Ishikawa (cell line): ENCODE data around the gene TFR2.
A peak's percentile ranks its signal among the peaks of the same experiment; 100 is the strongest.

Experiments
- CEBPB ChIP-seq: IDR thresholded peaks from 2 replicates; pipeline ENCODE4 v1.6.1; 2012
- CREB1 ChIP-seq: IDR thresholded peaks from 2 replicates; pipeline ENCODE4 v1.6.1; 2012; ENCODE audit warnings: low read depth
- EGR1 ChIP-seq: IDR thresholded peaks from 2 replicates; pipeline ENCODE4 v1.6.1; 2012
- EP300 ChIP-seq: IDR thresholded peaks from 2 replicates; pipeline ENCODE4 v1.6.1; 2012; ENCODE audit warnings: borderline replicate concordance
- FOXM1 ChIP-seq: IDR thresholded peaks from 2 replicates; pipeline ENCODE4 v1.6.1; 2012; ENCODE audit warnings: low read depth, borderline replicate concordance
- MAX ChIP-seq: IDR thresholded peaks from 2 replicates; pipeline ENCODE4 v1.6.1; 2012
- NFIC ChIP-seq: IDR thresholded peaks from 2 replicates; pipeline ENCODE4 v1.6.1; 2012
- RAD21 ChIP-seq: IDR thresholded peaks from 2 replicates; pipeline ENCODE4 v1.6.1; 2012; ENCODE audit warnings: low read depth
- REST ChIP-seq: IDR thresholded peaks from 2 replicates; pipeline ENCODE4 v1.6.1; 2012; ENCODE audit warnings: low read depth, mild to moderate bottlenecking
- TAF1 ChIP-seq: IDR thresholded peaks from 2 replicates; pipeline ENCODE4 v1.6.1; 2012; ENCODE audit warnings: low read depth, mild to moderate bottlenecking
- TCF12 ChIP-seq: IDR thresholded peaks from 2 replicates; pipeline ENCODE4 v1.6.1; 2012; ENCODE audit warnings: low read depth
- TEAD4 ChIP-seq: IDR thresholded peaks from 2 replicates; pipeline ENCODE4 v1.6.1; 2012
- USF1 ChIP-seq: IDR thresholded peaks from 2 replicates; pipeline ENCODE4 v1.6.1; 2012
- YY1 ChIP-seq: IDR thresholded peaks from 2 replicates; pipeline ENCODE4 v1.6.1; 2012; ENCODE audit warnings: low read depth
- ZBTB7A ChIP-seq: IDR thresholded peaks from 2 replicates; pipeline ENCODE4 v1.6.1; 2012; ENCODE audit warnings: low read depth

The TFR2 gene

GRCh38 chr7:100675581-100676350 is 34.4 kb upstream of the TFR2 start:
- TF ChIP-seq ZBTB7A (0 out of 2 replicates have a peak, but pooled peaks have one; percentile 70), YY1 (0 out of 2 replicates have a peak, but pooled peaks have one; percentile 9), NFIC (no peak), EGR1 (peak; percentile 48)

GRCh38 chr7:100675105-100675451 is 33.7 kb upstream of the TFR2 start:
- TF ChIP-seq REST (no peak), CEBPB (no peak), ZBTB7A (no peak), TEAD4 (no peak), NFIC (no peak), TAF1 (peak; percentile 48; the same call in 1 of the 2 replicates)

- TF ChIP-seq NFIC: no peak
- TF ChIP-seq ZBTB7A: peak; percentile 52; the same call in 1 of the 2 replicates
Observed at GRCh38 chr7:100674411-100675104, 33.2 kb upstream of the TFR2 start.

GRCh38 chr7:100673942-100674410 is 32.6 kb upstream of the TFR2 start:
- TF ChIP-seq FOXM1: no peak
- TF ChIP-seq MAX: 0 out of 2 replicates have a peak, but pooled peaks have one; percentile 11

GRCh38 chr7:100673302-100673941 is 32.1 kb upstream of the TFR2 start, which contains the start of gene GNB2:
Gene GNB2 (plus strand): TSS chr7:100673740. CDS start chr7:100676266, 2,526 bp downstream.
- peak; percentile 86; the same call in 1 of the 2 replicates for TF ChIP-seq TAF1
- TF ChIP-seq TEAD4: peak; percentile 9; the same call in 1 of the 2 replicates
- peak; percentile 73 for TF ChIP-seq EP300
- TF ChIP-seq YY1: peak; percentile 52; the same call in 1 of the 2 replicates
- TF ChIP-seq USF1: peak; percentile 96
- TF ChIP-seq CREB1: no peak
- TF ChIP-seq NFIC: 0 out of 2 replicates have a peak, but pooled peaks have one; percentile 1
- peak; percentile 74 for TF ChIP-seq MAX
- TF ChIP-seq FOXM1: no peak

- no peak for TF ChIP-seq YY1
- no peak for TF ChIP-seq CEBPB
- TF ChIP-seq NFIC: no peak
- no peak for TF ChIP-seq EGR1
- TF ChIP-seq REST: no peak
- no peak for TF ChIP-seq TCF12
- no peak for TF ChIP-seq MAX
- no peak for TF ChIP-seq FOXM1
- TF ChIP-seq EP300: no peak
- TF ChIP-seq ZBTB7A: no peak
- TF ChIP-seq RAD21: no peak
- no peak for TF ChIP-seq TEAD4
Observed at GRCh38 chr7:100671353-100672327, 30.3 kb upstream of the TFR2 start.
